Uterus (tissue), 2 donors: Measurements from ENCODE around the gene LCA5.

ENCODE experiments used
- CTCF ChIP-seq, 4 experiments: fragments of 200-600 bp in 2 of 4; fragments of 450-650 bp in 2 of 4; sonication (generic) in 2 of 4; IDR thresholded peaks; one replicate each; pipeline ENCODE4 v1.5.1; 2016 to 2019; ENCODE audit warnings: antibody characterized with exemption in 4 of 4, mild to moderate bottlenecking in 2 of 4, moderate library complexity in 1 of 4
- POLR2A ChIP-seq, 2 donors: fragments of 450-650 bp; IDR thresholded peaks; one replicate each; pipeline ENCODE4 v1.6.1; 2016; ENCODE audit warnings: antibody characterized with exemption in 2 of 2, mild to moderate bottlenecking in 1 of 2, moderate library complexity in 1 of 2

GRCh38 chr6:79536585-79536953, 661 bp downstream of the LCA5 start:
- TF ChIP-seq CTCF (IDR thresholded peaks at IDR 0.05): no peak
- no peak for TF ChIP-seq POLR2A (IDR thresholded peaks at IDR 0.05)
